Fibroblast of mammary gland (primary cell): ENCODE measurements around the gene SREK1.

Experiments
- DNase-seq: peaks from one replicate; pipeline ENCODE4 v3.0.0-alpha.2; 2010; ENCODE audit warnings: low read depth
- H3K4me3 ChIP-seq: 2 replicates; pipeline ENCODE4 v1.5.1; 2011; ENCODE audit warnings: low read depth, mild to moderate bottlenecking, low read length, moderate library complexity; ENCODE audit not compliant: control insufficient read depth
- CTCF ChIP-seq: conservative IDR thresholded peaks from 2 replicates; pipeline ENCODE4 v1.5.1; 2011; ENCODE audit warnings: low read depth, low read length, inconsistent platforms; ENCODE audit not compliant: control insufficient read depth, insufficient read depth

Gene SREK1

DNA sequence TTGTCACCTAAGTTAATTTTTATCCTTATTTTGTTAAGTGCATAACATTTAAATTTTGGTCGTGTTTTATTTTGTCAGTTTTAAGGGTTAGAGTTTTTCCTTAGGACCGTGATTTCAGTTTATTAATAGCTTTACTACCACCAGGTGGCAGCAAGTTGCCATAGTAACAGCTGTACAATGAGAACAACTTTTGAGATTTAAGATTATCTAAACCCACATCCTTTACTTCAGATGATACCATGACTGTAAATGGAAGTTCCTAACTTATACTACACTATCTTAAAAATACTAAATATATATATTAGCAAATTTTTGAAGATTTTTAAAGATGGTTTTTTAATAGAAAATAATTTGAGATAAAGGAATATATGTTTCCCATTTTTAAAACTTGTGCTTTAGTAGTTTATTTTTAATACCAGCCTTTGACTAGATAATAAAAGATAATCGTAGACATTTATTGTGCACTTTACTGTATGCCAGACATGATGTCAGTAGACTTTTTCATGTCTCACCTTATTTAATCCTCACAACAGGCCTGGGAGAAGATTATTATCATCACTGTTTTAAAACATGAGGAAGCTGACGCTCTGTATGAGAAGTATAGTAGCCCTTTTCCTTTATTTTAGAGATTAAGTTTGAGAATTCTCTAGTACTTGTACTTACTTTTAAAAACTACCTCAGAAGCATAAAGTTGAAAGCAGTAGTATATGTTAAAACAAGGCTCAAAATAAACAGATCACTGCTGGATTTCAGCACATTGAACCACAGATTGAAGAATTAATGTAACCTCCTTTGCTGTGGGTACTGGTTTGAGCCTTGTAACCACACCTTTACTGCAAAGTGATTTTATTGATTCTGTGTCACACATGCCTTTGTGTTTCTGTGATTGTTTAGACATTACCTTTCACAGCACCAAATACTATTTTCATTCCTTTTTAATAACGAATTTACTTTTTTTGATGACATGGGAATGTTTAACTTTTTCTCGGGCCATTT, 27.5 kb downstream of the SREK1 start:
- peak; percentile 53 for TF ChIP-seq CTCF
- peak; percentile 62 for DNase-seq
- no peak overlapping the region for H3K4me3 ChIP-seq

GRCh38 chr5:66174338-66174737, 30.2 kb downstream of the SREK1 start:
- no peak overlapping the region for H3K4me3 ChIP-seq
- peak; percentile 53 for DNase-seq
- peak; percentile 53 for TF ChIP-seq CTCF

GRCh38 chr5:66178799-66179198, 34.7 kb downstream of the SREK1 start:
- DNase-seq = no peak
- no peak overlapping the region for H3K4me3 ChIP-seq
- TF ChIP-seq CTCF = no peak

DNA sequence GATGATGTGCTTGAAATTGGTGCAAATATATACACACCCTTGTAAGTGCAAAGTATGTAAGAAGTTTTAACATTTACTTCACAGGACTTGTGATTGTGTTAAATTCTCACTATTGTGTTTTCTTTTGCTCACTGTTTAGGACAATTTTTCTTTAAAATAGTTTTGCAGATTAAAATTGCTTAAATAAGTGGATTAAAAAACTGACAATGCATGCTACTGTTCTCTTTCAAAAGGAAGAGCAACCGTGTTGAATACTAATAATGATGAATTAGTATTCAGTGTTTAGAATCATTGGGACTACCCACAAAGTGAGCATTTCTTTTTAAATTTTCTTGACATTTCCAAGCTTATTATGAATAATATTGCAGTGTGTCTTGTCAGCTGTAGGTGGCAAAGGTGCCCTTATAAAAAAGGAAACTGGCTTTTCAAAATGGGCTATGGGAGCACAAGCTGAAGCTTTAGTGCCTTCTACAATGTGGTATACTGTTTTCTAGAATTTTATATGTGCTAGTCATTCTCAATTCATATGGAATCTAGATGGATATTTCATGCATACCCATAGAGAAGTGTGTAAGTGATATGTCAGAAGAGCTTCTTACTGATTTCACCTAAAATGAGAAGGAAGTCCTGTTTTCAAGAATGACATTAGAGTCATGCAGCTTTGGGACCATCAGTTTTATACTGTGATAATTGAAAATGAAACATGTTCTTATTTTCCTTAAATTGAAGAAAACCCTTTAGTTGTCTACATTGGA, 35.4 kb downstream of the SREK1 start:
- no peak overlapping the region for H3K4me3 ChIP-seq
- no peak for TF ChIP-seq CTCF
- no peak for DNase-seq

DNA sequence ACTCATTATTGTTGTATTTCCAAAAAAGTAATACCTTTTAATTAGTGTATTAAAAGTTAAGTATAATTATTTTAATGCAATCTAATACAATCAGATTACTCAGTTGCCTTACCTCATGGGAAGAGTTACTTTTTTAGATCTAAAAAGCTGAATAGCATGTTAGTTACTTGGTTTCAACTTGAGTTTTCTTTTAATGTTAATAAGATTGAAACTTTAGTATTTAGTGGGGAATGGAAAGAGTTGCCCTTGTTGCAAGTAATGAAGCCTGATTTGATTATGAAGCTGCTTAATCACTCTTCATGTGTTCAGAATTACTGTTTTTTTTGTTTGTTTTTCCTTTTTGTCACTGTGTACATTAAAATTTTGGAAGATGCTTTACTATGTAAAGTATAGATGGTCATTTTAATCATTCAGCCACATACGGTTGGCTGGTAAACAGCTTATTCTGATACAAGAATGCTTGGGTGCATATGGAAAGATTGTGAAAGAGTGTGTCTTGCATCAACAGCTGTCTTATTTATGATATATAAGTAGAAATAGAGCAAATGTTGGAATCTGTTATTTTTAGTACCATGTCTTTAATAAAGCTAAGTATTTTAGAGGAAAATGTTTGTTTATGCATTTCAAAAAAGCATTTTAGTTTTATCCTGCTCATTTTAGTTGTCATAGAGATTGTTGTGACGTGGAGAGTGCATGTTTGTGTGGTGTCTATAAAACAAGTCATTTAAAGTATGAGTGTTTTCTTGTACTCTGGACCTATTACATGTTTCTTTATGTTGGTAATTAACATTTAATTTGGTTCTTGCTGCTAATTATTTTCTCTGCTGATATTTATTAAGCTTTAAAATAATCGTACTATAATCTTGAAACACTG, 36.4 kb downstream of the SREK1 start:
- DNase-seq = no peak
- no peak overlapping the region for H3K4me3 ChIP-seq
- TF ChIP-seq CTCF = no peak

- no peak for DNase-seq
- H3K4me3 ChIP-seq = no peak overlapping the region
- TF ChIP-seq CTCF = no peak
These were observed 42.0 kb downstream of the SREK1 start for GRCh38 chr5:66186108-66186507.
